ENCODE measurements around the gene ADORA2A.

ADORA2A gene

DNA sequence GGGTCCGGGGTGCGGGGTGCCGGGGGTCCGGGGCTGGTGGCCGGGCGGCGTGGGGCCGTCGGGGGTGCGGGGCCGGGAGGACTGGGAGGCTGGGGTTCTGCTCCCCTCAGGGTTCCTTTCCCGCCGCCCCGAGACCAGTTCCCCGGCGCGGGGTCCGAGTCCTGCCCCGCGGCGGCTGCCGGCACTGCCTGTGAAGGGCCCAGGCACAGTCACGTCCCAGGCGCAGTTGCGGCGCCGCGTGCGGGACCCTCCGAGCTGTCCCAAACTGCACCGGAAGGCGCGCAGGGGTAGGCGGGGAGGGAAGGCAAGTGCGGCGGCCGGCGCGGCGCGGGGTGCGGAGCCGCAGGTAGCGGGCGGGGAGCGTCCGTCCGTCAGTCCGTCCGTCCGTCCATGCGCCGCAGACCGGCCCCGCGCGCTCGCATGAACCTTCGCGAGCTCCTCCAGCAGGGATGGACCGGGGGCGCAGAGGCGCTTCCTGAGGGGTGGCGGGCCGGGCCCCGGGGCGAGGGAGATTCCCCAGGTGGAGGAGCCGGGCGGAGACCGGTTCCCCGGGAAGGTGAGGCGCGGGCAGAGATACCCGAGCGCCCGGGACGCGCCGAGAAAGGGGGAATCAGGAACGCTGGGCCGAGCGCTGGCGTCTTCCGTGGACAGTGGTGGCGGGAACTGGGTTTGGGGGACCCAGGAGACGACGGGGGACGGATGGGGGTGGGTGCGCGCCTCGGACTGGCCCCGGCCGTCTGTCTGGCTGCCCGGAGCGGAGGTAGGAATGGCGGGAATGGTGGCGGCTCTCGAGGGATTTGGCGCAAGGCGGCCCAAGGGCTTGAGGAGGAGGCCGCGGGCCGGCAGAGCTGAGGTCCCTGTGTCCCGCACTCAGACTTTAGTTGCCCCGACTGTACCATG lies 3.1 kb upstream of the ADORA2A start:
- no peak for TF ChIP-seq POLR2AphosphoS5 (IDR thresholded peaks at IDR 0.05; ENCODE audit: low read depth)
- TF ChIP-seq SPI1 (IDR thresholded peaks at IDR 0.05; ENCODE audit: borderline replicate concordance, low read depth) = no peak
- TF ChIP-seq GABPA (IDR thresholded peaks at IDR 0.05; ENCODE audit: low read depth) = no peak
- TF ChIP-seq, protein P1, sequence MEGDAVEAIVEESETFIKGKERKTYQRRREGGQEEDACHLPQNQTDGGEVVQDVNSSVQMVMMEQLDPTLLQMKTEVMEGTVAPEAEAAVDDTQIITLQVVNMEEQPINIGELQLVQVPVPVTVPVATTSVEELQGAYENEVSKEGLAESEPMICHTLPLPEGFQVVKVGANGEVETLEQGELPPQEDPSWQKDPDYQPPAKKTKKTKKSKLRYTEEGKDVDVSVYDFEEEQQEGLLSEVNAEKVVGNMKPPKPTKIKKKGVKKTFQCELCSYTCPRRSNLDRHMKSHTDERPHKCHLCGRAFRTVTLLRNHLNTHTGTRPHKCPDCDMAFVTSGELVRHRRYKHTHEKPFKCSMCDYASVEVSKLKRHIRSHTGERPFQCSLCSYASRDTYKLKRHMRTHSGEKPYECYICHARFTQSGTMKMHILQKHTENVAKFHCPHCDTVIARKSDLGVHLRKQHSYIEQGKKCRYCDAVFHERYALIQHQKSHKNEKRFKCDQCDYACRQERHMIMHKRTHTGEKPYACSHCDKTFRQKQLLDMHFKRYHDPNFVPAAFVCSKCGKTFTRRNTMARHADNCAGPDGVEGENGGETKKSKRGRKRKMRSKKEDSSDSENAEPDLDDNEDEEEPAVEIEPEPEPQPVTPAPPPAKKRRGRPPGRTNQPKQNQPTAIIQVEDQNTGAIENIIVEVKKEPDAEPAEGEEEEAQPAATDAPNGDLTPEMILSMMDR (IDR thresholded peaks at IDR 0.05; ENCODE audit: insufficient read depth, low read length) = no peak
- TF ChIP-seq, protein P2, sequence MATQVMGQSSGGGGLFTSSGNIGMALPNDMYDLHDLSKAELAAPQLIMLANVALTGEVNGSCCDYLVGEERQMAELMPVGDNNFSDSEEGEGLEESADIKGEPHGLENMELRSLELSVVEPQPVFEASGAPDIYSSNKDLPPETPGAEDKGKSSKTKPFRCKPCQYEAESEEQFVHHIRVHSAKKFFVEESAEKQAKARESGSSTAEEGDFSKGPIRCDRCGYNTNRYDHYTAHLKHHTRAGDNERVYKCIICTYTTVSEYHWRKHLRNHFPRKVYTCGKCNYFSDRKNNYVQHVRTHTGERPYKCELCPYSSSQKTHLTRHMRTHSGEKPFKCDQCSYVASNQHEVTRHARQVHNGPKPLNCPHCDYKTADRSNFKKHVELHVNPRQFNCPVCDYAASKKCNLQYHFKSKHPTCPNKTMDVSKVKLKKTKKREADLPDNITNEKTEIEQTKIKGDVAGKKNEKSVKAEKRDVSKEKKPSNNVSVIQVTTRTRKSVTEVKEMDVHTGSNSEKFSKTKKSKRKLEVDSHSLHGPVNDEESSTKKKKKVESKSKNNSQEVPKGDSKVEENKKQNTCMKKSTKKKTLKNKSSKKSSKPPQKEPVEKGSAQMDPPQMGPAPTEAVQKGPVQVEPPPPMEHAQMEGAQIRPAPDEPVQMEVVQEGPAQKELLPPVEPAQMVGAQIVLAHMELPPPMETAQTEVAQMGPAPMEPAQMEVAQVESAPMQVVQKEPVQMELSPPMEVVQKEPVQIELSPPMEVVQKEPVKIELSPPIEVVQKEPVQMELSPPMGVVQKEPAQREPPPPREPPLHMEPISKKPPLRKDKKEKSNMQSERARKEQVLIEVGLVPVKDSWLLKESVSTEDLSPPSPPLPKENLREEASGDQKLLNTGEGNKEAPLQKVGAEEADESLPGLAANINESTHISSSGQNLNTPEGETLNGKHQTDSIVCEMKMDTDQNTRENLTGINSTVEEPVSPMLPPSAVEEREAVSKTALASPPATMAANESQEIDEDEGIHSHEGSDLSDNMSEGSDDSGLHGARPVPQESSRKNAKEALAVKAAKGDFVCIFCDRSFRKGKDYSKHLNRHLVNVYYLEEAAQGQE (IDR thresholded peaks at IDR 0.05; ENCODE audit: insufficient replicate concordance, low read depth) = no peak
- H3K27ac ChIP-seq (replicated peaks) = no peak overlapping the region
- H3K4me3 ChIP-seq (replicated peaks; ENCODE audit: insufficient read depth, low read length) = peak overlapping the region; percentile 68
- no peaks in the 10 kb centered on the region for H3K27me3 ChIP-seq (ENCODE audit: insufficient read depth, poor library complexity, severe bottlenecking)
- peak; percentile 16 to 44 for DNase-seq (ENCODE audit: low read depth in 1 of 2, low spot score in 1 of 2)

DNA sequence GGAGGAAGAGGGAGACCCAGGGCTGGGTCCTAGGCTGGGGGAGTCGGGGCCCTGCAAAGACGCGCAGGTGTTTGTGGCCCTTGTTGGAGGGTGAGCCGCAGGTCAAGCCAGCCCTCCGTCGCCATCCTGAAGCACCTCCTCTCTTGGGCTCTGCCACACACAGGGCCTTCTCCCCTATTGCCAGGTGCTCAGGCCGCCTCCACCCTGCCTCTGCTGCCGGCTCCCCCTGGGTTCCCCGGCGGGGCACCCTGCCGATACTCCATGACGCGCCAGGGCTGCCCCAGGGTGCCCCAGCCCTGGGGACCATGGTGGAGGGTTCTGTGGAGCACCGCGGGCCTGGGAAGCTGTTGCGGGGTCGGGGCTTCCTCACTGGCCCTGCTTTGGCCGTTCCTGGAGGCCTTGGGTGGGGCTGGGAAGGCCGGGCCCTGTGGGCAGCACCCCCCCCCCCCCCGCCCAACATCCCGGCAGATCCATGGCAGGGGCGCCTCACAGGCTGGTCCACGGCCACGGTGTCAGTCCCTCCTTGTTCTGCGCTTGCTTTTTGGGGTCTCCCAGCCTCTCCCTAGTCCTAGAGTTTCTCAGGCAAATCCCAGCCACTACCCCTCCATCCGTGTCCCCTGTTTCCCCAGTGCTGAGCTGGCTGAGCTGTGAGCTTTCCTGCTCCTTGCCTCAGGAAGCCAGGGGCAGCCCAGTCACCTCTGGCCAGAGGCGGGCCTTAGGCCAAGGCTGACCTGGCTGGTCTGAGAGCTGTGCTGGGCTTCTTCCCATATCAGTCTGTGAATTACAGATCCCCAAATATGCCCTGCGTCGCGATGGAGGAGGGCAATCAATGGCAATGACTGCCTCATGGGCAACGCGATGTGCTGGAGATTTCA lies 2.3 kb upstream of the ADORA2A start:
- DNase-seq (ENCODE audit: low read depth in 1 of 2, low spot score in 1 of 2) = no peak
- no peak overlapping the region for H3K27ac ChIP-seq (replicated peaks)
- TF ChIP-seq GABPA (IDR thresholded peaks at IDR 0.05; ENCODE audit: low read depth) (no peak), SPI1 (IDR thresholded peaks at IDR 0.05; ENCODE audit: borderline replicate concordance, low read depth) (no peak), POLR2AphosphoS5 (IDR thresholded peaks at IDR 0.05; ENCODE audit: low read depth) (no peak)
- TF ChIP-seq, protein P1 (IDR thresholded peaks at IDR 0.05; ENCODE audit: insufficient read depth, low read length) = no peak
- TF ChIP-seq, protein P2 (IDR thresholded peaks at IDR 0.05; ENCODE audit: insufficient replicate concordance, low read depth) = no peak
- peak overlapping the region; percentile 68; the same call in 1 of the 2 replicates for H3K4me3 ChIP-seq (replicated peaks; ENCODE audit: insufficient read depth, low read length)
- no peaks in the 10 kb centered on the region for H3K27me3 ChIP-seq (ENCODE audit: insufficient read depth, poor library complexity, severe bottlenecking)

DNA sequence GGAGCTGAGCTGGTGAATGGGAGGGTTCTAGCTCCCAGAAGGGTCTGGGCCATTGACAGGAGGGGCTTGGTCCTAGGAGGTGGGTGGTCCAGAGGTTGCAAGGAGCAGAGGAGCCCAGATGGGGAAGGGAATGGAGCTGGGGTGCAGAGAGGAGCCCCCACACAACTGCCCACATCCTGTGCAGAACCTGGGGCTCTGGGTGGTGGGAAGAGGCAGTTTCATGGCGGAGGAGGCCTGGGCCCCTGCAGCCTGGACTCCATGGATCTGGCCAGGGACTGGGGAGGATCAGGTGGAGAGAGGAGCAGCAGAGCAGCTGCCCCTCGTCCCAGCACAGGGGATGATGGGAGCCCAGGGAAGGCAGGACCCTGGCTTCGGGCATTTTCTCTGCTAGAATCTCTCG lies 963 bp upstream of the ADORA2A start:
- Histone ChIP-seq H3K4me3 (replicated peaks; ENCODE audit: insufficient read depth, low read length) (no peak overlapping the region), H3K27me3 (ENCODE audit: insufficient read depth, poor library complexity, severe bottlenecking) (no peaks in the 10 kb centered on the region), H3K27ac (replicated peaks) (no peak overlapping the region; the same call in 1 of the 2 replicates)
- TF ChIP-seq POLR2AphosphoS5 (IDR thresholded peaks at IDR 0.05; ENCODE audit: low read depth) (no peak), GABPA (IDR thresholded peaks at IDR 0.05; ENCODE audit: low read depth) (no peak), SPI1 (IDR thresholded peaks at IDR 0.05; ENCODE audit: borderline replicate concordance, low read depth) (no peak)
- TF ChIP-seq, protein P1 (IDR thresholded peaks at IDR 0.05; ENCODE audit: insufficient read depth, low read length) = no peak
- TF ChIP-seq, protein P2 (IDR thresholded peaks at IDR 0.05; ENCODE audit: insufficient replicate concordance, low read depth) = no peak
- no peak for DNase-seq (ENCODE audit: low read depth in 1 of 2, low spot score in 1 of 2)

Measured in HL-60 (cell line).